Right lung (tissue), 5 donors: ENCODE measurements around the gene TET2. TPM values are rescaled to one million over a fixed set of nuclear protein-coding genes. Genes with fewer than 3 reads are reported as not detected.

ENCODE experiments used
- DNase-seq, 2 donors: peaks; one replicate each; pipeline ENCODE4 v3.0.0-alpha.2; 2013
- polyA plus RNA-seq, 5 donors: library from polyadenylated mRNA; unstranded; fragments of 120-200 nt; gene quantifications; one replicate each; pipeline versions ENCODE4 v1.2.1 to v1.2.3, GENCODE V29; 2013; ENCODE audit warnings: inconsistent platforms in 1 of 5, low replicate concordance in 1 of 5; ENCODE audit not compliant: insufficient read length in 5 of 5, insufficient read depth in 1 of 5

TET2 gene
- polyA plus RNA-seq, 5 donors: 26.5 to 48.0 (median 45.1) TPM

- DNase-seq: no peak
Observed at GRCh38 chr4:105232374-105232773, 85.7 kb downstream of the TET2 start.

- DNase-seq: no peak
Observed at GRCh38 chr4:105234582-105234981, 87.9 kb downstream of the TET2 start.

- DNase-seq: no peak
Observed at GRCh38 chr4:105236202-105236915, 89.7 kb downstream of the TET2 start.

GRCh38 chr4:105236916-105237311 is 90.2 kb downstream of the TET2 start:
- DNase-seq: no peak

- no peak for DNase-seq
Observed at GRCh38 chr4:105240037-105240436, 93.4 kb downstream of the TET2 start.

- DNase-seq: no peak
Observed at GRCh38 chr4:105241451-105241850, 94.8 kb downstream of the TET2 start.

GRCh38 chr4:105243446-105243845 is 96.8 kb downstream of the TET2 start:
- DNase-seq: no peak

GRCh38 chr4:105246712-105247111 is 100.0 kb downstream of the TET2 start:
- DNase-seq: peak in 1 of 2 donors; percentile 13

- no peak for DNase-seq
Observed at GRCh38 chr4:105248613-105249012, 101.9 kb downstream of the TET2 start.

- DNase-seq: no peak
Observed at GRCh38 chr4:105257817-105258495, 111.3 kb downstream of the TET2 start.

GRCh38 chr4:105265689-105266088 is 119.0 kb downstream of the TET2 start:
- DNase-seq: no peak

GRCh38 chr4:105267280-105267679 is 120.6 kb downstream of the TET2 start:
- DNase-seq: no peak

GRCh38 chr4:105272002-105272401 is 125.3 kb downstream of the TET2 start:
- DNase-seq: no peak

GRCh38 chr4:105273230-105273629 is 126.6 kb downstream of the TET2 start:
- no peak for DNase-seq

GRCh38 chr4:105274090-105274489 is 127.4 kb downstream of the TET2 start:
- no peak for DNase-seq

GRCh38 chr4:105274504-105274903 is 127.8 kb downstream of the TET2 start:
- DNase-seq: no peak

- DNase-seq: no peak
Observed at GRCh38 chr4:105276361-105277104, 129.9 kb downstream of the TET2 start.

GRCh38 chr4:105277702-105278101 is 131.0 kb downstream of the TET2 start:
- no peak for DNase-seq

GRCh38 chr4:105279314-105279713 is 132.6 kb downstream of the TET2 start:
- no peak for DNase-seq

GRCh38 chr4:105280338-105281123 is 133.9 kb downstream of the TET2 start:
- DNase-seq: no peak

GRCh38 chr4:105281124-105281415 is 134.4 kb downstream of the TET2 start:
- no peak for DNase-seq

- no peak for DNase-seq
Observed at GRCh38 chr4:105282489-105282888, 135.8 kb downstream of the TET2 start.
